HG02678 (cell line): ENCODE data around the gene STOM.

Experiments used
- ATAC-seq: cut with Tn5 transposase; IDR thresholded peaks from one replicate; pipeline ENCODE4 v1.9.1; 2021; ENCODE audit warnings: mild to moderate bottlenecking, moderate library complexity; ENCODE audit not compliant: unreplicated experiment

STOM gene

GRCh38 chr9:121372239-121373010, 2.4 kb upstream of the STOM start:
- ATAC-seq, result no peak

- ATAC-seq, result no peak
These were observed 1.5 kb upstream of the STOM start for GRCh38 chr9:121371495-121372061.

- ATAC-seq, result no peak
These were observed 1.3 kb downstream of the STOM start for GRCh38 chr9:121368745-121369144.

- no peak for ATAC-seq
These were observed 1.9 kb downstream of the STOM start for GRCh38 chr9:121368138-121368522.

DNA sequence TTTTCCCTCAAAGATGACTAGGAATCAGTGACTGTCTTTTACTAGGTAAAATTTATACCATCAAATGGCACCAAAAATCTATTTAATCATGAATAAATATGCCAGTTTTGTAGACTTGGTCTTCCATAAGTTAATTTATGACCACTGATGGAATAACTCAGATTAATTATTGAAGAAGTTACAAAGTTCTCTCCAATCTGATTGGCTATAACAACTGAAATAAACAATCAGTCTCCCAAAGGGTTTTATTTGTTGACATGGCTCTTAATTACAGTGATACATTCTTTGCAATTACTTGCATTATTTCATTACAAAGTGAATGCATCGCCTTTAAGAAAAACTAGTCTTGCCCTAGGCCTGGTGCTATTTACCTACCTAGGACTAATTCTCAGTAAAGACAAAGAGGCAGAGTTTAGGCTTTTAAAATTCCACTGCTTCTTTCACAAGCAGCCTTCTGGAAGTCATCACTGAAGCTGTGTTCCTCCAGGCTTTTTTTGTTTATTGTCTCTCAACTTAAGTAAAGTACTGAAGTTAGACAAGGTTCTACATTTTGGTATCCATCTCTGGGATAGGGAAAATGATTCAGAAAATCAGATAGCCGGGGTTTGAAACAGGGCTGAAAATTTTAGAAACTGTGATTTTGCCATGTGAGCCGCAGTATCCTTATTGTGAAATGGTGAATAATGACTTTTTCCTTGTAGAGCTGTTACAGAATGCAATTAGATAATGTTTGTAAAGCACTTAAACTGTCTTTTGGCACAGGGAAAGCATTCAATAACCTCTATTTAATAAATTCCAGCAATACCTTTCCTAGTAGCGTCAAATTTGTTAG, 2.5 kb downstream of the STOM start:
- no peak for ATAC-seq

GRCh38 chr9:121366611-121367192, 3.3 kb downstream of the STOM start:
- no peak for ATAC-seq

DNA sequence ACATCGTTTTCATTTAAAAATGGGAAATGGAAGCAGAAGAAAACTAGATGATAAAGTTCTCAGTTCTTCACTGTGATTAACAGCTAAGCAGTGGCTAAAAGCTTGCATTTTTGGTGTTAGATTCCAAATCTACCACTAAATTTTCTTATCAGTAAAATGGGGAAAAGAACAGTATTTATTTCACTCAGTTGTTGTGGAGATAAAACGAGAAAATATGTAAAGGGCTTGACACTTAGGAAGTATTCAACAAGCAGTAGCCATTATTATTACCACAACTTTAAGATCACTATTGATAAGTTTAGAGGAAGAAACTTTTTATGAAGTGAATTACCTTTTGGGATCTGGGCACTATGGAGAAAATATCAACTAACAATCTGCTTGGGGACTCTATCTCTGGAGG, 4.5 kb downstream of the STOM start:
- ATAC-seq, result no peak

- ATAC-seq, result no peak
These were observed 5.2 kb downstream of the STOM start for GRCh38 chr9:121364886-121365285.

DNA sequence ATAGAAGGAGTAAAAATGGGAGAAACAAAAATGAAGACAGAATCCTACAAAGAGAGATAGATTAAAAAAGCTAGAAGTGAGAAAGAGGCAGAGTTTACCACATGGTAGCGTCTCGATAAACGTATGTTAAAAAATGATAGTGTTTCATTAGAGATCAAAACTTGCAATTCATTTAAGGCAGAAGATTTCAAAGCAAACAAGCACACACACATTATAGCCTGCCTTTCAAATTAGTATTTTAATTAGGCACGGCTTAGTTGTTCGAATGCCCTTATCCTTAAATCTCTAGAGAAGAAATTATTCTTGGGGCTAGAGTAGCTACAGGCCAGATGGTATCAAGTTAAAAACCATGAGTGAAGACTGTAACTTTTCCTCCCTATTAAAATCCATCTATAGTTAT, 6.0 kb downstream of the STOM start:
- ATAC-seq, result no peak

- ATAC-seq, result no peak
These were observed 6.5 kb downstream of the STOM start for GRCh38 chr9:121363622-121363961.

- no peak for ATAC-seq
These were observed 7.0 kb downstream of the STOM start for GRCh38 chr9:121362813-121363621.

DNA sequence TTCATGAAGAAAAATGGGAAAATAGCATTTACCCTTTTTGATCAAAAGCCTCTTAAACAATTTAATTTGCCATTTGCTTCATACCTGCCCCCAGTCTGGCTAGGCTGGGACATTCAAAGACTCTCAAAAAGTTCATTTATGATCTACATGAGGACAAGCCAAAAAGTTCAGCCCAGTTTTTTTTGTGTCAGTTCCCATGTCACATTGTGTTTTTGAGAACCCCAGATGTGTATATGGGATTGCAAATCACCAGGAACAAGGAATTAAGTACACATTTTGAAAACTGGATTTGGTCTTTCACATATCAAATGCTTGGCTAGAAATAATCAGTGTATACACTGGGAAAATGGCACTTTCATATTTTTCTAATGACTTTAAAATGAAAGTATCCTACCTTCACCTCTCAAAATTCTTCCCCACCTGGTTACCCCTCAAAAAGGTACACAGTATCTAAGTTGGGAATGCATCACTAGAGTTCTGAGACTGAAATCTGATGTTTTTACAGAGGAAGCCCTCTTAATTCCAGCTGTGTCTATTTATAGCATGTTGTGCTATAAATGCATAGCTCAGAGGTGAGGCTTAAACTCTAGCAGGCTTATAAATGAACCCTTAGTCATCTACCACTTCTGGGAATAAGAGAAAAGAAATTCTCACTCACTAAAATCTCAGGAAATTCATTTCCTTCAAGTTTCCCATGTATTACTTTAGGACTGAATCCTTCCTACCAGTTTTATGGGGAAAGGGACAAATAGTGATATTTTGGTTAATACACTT, 9.3 kb downstream of the STOM start:
- no peak for ATAC-seq

- ATAC-seq, result no peak
These were observed 10.4 kb downstream of the STOM start for GRCh38 chr9:121359351-121360294.

DNA sequence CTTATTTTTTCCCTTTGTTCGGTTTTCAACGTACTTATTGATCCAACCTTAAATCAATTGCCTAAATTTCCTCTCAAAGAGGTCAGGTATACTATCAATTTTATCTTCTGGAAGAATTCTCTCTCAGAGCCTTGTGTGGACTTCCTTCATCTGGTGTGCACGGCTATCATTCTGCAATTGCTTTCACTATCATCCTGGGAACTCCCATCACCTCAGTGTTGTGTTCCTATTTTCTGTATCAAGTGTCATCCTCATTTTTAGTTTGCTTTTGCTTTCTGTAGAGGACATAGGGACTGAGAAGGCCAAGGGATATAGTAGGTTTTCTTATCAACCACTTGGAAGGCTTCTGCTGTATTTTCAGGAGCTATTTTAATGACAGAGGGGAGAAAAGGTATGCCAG, 11.3 kb downstream of the STOM start:
- no peak for ATAC-seq

DNA sequence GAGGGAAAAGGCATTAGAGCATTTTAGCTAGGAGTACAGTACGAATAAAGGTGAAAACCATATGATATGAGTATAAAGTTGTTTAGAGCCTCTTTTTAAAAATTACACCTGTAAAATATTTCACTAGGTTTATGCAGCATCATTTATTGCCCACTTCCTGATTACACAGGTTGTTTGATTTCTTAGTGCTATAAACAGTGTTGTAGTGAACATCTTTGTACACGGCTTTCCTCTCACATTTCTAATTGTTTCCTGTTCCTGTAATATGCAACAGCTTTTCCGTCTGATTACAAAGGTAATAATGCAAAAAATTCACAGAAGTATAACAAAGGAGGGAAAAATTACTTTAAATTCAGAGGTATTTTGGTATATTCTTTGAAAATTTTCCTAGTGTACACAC, 13.0 kb downstream of the STOM start:
- no peak for ATAC-seq

- ATAC-seq, result no peak
These were observed 15.3 kb downstream of the STOM start for GRCh38 chr9:121354762-121355161.

- no peak for ATAC-seq
These were observed 15.9 kb downstream of the STOM start for GRCh38 chr9:121354141-121354540.

DNA sequence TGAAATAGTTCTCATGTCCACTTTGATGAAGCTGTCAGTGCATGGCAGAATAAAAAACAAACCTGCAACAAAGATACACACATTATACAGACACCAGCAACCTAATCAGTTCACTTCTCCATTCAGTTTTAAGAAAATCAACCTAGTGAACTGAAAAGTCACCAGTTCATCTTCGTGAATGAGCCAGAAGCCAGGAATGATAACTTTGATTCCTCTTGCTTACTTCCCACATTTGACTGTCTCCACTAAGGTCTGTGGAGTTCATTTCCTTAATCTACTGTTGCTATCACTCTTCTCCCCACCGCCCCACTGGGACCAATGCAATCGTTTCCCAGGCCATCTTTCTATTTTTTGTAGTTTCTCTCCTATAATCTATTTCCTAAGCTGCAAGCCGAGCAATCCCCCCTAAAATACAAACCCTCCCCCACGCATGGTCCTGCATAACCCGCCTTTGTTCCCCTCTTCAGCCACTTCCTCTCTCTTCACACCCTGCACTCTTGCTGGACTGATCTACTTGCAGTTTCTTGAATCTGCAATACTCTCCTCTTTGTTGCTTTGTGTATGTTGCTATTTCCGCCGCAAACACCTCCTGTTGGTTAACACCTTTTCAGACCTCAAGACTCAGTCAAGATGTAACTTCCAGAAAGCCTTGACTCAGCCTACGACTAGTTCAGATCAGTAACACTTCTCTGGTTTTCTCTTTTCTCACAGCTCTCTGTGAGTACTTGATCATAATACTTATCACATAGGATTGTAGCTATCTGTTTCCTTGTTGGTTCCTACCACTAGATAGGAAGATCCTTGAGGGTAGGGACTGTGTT, 16.6 kb downstream of the STOM start:
- peak; percentile 94 for ATAC-seq
